GM12878 (cell line): ENCODE results near the gene ASH1L. TPM values are rescaled to one million over a fixed set of nuclear protein-coding genes. Genes with fewer than 3 reads are reported as not detected.
"Not testable (repeated sequence)": the region's sequence is repeated elsewhere in the genome, so short reads cannot be mapped to it uniquely, and the experiment has no call there.

ENCODE experiments used
- ATAC-seq: fragments of 200-7000 bp; cut with Tn5 transposase; 3 replicates; pipeline ENCODE4 v1.9.1; 2020; ENCODE audit warnings: mild to moderate bottlenecking, moderate library complexity
- BruUV-seq: library from RNA; stranded (reverse); fragments of 400-500 nt; replicated peaks from 2 replicates; lab custom pipeline; 2021; lab: Mats Ljungman, UMichigan
- CTCF ChIA-PET: fragments of 300-600 bp; sonication (Branson Sonifier 250); formaldehyde crosslinking; extraction: SDS; loops from one replicate; lab custom pipeline; 2021; ENCODE audit warnings: inconsistent platforms; lab: Yijun Ruan, JAX
- POLR2A ChIA-PET: fragments of 350-600 bp; formaldehyde crosslinking; extraction: SDS; loops from one replicate; lab custom pipeline; 2021; ENCODE audit warnings: inconsistent platforms; lab: Charles Lee
- RAD21 ChIA-PET: fragments of 300-600 bp; sonication (Branson Sonifier 250); formaldehyde crosslinking; loops from one replicate; lab custom pipeline; 2023; ENCODE audit warnings: antibody characterized with exemption; ENCODE audit not compliant: unreplicated experiment; lab: Charles Lee
- SMC1A ChIA-PET: fragments of 300-600 bp; sonication (Branson Sonifier 250); formaldehyde crosslinking; loops from one replicate; lab custom pipeline; 2023; ENCODE audit not compliant: unreplicated experiment, uncharacterized antibody; lab: Charles Lee
- DNase-seq: peaks from one replicate; pipeline ENCODE4 v3.0.0-alpha.2; 2011; ENCODE audit warnings: low read depth, low spot score
- FAIRE-seq: peaks from 3 replicates; lab custom pipeline; 2011; peaks lifted over from hg19 to GRCh38; lab: Jason Lieb, UNC
- H2AFZ ChIP-seq: 2 replicates; pipeline ENCODE4 v1.6.0; 2011; ENCODE audit warnings: low read depth, low read length, control low read depth; ENCODE audit not compliant: control insufficient read depth
- H3K27ac ChIP-seq: 2 replicates; pipeline ENCODE4 v1.5.1; 2011; ENCODE audit warnings: control low read depth; ENCODE audit not compliant: control insufficient read depth, insufficient read depth
- H3K27me3 ChIP-seq, 2 experiments: replicated peaks in 1 of 2; 2 replicates each; pipeline versions ENCODE4 v1.6.0 to v1.6.1; 2011; ENCODE audit warnings: low read length in 1 of 2; ENCODE audit not compliant: control insufficient read depth in 2 of 2, insufficient read depth in 2 of 2
- H3K36me3 ChIP-seq, 2 experiments: 2 replicates each; pipeline ENCODE4 v1.5.1; 2011; ENCODE audit warnings: low read length in 1 of 2; ENCODE audit not compliant: control insufficient read depth in 2 of 2, insufficient read depth in 2 of 2
- H3K4me1 ChIP-seq: 2 replicates; pipeline ENCODE4 v1.6.1; 2011; ENCODE audit warnings: mild to moderate bottlenecking, low read length, moderate library complexity, mixed read lengths; ENCODE audit not compliant: control insufficient read depth, insufficient read depth
- H3K4me2 ChIP-seq: 2 replicates; pipeline ENCODE4 v1.6.0; 2011; ENCODE audit warnings: control low read depth; ENCODE audit not compliant: control insufficient read depth, insufficient read depth
- H3K4me3 ChIP-seq: fragments of 200-600 bp; sonication (generic); 2 replicates; pipeline ENCODE4 v1.5.1; 2016
- H3K79me2 ChIP-seq: 2 replicates; pipeline ENCODE4 v1.6.0; 2011; ENCODE audit warnings: low read length; ENCODE audit not compliant: control insufficient read depth, insufficient read depth
- H3K9ac ChIP-seq: 2 replicates; pipeline ENCODE4 v1.8.0; 2011; ENCODE audit warnings: low read length, control low read depth, mixed read lengths; ENCODE audit not compliant: control insufficient read depth, insufficient read depth
- H3K9me3 ChIP-seq: replicated peaks from 3 replicates; pipeline ENCODE4 v1.5.1; 2011; ENCODE audit warnings: mild to moderate bottlenecking, low read length; ENCODE audit not compliant: control insufficient read depth, insufficient read depth
- H4K20me1 ChIP-seq: 2 replicates; pipeline ENCODE4 v1.6.0; 2011; ENCODE audit not compliant: control insufficient read depth, insufficient read depth
- CREB1 ChIP-seq: IDR thresholded peaks from 2 replicates; pipeline ENCODE4 v1.6.1; 2012; ENCODE audit warnings: low read depth, mild to moderate bottlenecking, inconsistent platforms
- DPF2 ChIP-seq: fragments of 450-650 bp; IDR thresholded peaks from 2 replicates; pipeline ENCODE4 v1.6.1; 2017; ENCODE audit warnings: mild to moderate bottlenecking
- JUNB ChIP-seq: IDR thresholded peaks from 2 replicates; pipeline ENCODE4 v1.6.1; 2016; ENCODE audit warnings: antibody characterized with exemption, mild to moderate bottlenecking
- NFXL1 ChIP-seq: fragments of 450-650 bp; IDR thresholded peaks from 2 replicates; pipeline ENCODE4 v1.6.1; 2017; ENCODE audit warnings: antibody characterized with exemption, mild to moderate bottlenecking, borderline replicate concordance
- NR2C2 ChIP-seq: IDR thresholded peaks from 2 replicates; pipeline ENCODE4 v1.6.1; 2011; ENCODE audit warnings: borderline replicate concordance, low read depth; ENCODE audit not compliant: control insufficient read depth, insufficient read length
- POLR2AphosphoS2 ChIP-seq: IDR thresholded peaks from 2 replicates; pipeline ENCODE4 v1.6.1; 2011; ENCODE audit warnings: low read depth, mild to moderate bottlenecking, low read length, improper control_type of control experiment, moderate library complexity
- TBL1XR1 ChIP-seq: IDR thresholded peaks from 2 replicates; pipeline ENCODE4 v1.6.1; 2012; ENCODE audit warnings: low read depth, low read length, improper control_type of control experiment
- ZBTB40 ChIP-seq: fragments of 450-650 bp; IDR thresholded peaks from 2 replicates; pipeline ENCODE4 v1.6.1; 2016; ENCODE audit warnings: mild to moderate bottlenecking, moderate library complexity, borderline replicate concordance
- ZNF274 ChIP-seq: IDR thresholded peaks from one replicate; pipeline ENCODE4 v1.8.0; 2011; ENCODE audit not compliant: insufficient read length, insufficient read depth
- ZNF687 ChIP-seq: fragments of 450-650 bp; IDR thresholded peaks from 2 replicates; pipeline ENCODE4 v1.6.1; 2017; ENCODE audit warnings: mild to moderate bottlenecking, moderate library complexity
- WGBS: methylation state at CpG from one replicate; pipeline ENCODE4 v1.1.6; 2016; ENCODE audit warnings: low lambda C conversion rate; ENCODE audit not compliant: insufficient replicate concordance, insufficient coverage; ENCODE audit errors: missing lambda C conversion rate; 5-methylcytosine and 5-hydroxymethylcytosine counted together
- in situ Hi-C: fragments of 300-500 bp; cut with MboI; formaldehyde crosslinking; loops from 9 replicates; pipeline ENCODE4 v1.14.3; 2018; ENCODE audit warnings: mixed read lengths
- intact Hi-C: fragments of 100-400 bp; cut with micrococcal nuclease; formaldehyde crosslinking; loops from one replicate; pipeline ENCODE4 v1.14.2; 2022; ENCODE audit not compliant: unreplicated experiment
- polyA plus RNA-seq, 11 experiments: library from polyadenylated mRNA; depleted of rRNA in 4 of 11; unstranded in 6 of 11; stranded (reverse) in 5 of 11; fragments of >200 nt; fragmentation: Nextera tagmentation in 4 of 11; fragmentation: Illumina TruSeq in 1 of 11; extraction: Ambion mirVana in 4 of 11; extraction: Trizol in 1 of 11; gene quantifications; 1 replicate in 1 of 11; 2 replicates in 10 of 11; pipeline versions ENCODE4 v1.2.1 to v1.2.3, GENCODE V29; 2011 to 2016; ENCODE audit warnings: inconsistent platforms in 2 of 11, missing spikeins in 2 of 11, low read depth in 1 of 11
- total RNA-seq, 4 experiments: library from RNA; depleted of rRNA in 3 of 4; stranded (reverse); fragments of >200 nt in 3 of 4; fragmentation: Illumina TruSeq in 1 of 4; extraction: Trizol in 1 of 4; gene quantifications; 2 replicates each; pipeline versions ENCODE4 v1.2.1 to v1.2.3, GENCODE V29; 2013 to 2021

ASH1L gene
- total and polyA plus RNA-seq, 10 of the 15 experiments (the other 5 are each of a cell fraction or from before 2014, with no cell fraction given): 1.7 to 23.9 (median 16.6) TPM

GRCh38 chr1:155486952-155487351 lies 75.7 kb downstream of the ASH1L start:
- H3K9ac ChIP-seq, FAIRE-seq, intact Hi-C loops, ATAC-seq, H3K4me2 ChIP-seq, H3K27ac ChIP-seq, BruUV-seq, in situ Hi-C loops, H3K27me3 ChIP-seq, H4K20me1 ChIP-seq, CTCF ChIA-PET, H3K36me3 ChIP-seq, DNase-seq, H3K9me3 ChIP-seq, H2AFZ ChIP-seq, H3K4me1 ChIP-seq, H3K4me3 ChIP-seq: not testable (repeated sequence)
- ChIA-PET SMC1A (interaction anchor here (1.0 to 1.3 kb wide), 2 partner anchors 9 to 74 kb away, joined by 3 read pairs; no protein-coding TSS in a partner anchor), RAD21 (interaction anchor here (1.0 kb wide), 1 partner anchor 17 kb away, joined by 3 read pairs; no protein-coding TSS in a partner anchor), POLR2A (interaction anchor here (0.5 to 0.6 kb wide), 2 partner anchors 42 to 62 kb away, joined by 3 to 4 read pairs; no protein-coding TSS in a partner anchor)
- 98% methylated on average over 6 of the region's 6 CpGs for WGBS
- peaks cover 26% of the 10 kb centered on the region for H3K79me2 ChIP-seq

GRCh38 chr1:155485945-155486344 lies 76.7 kb downstream of the ASH1L start:
- Histone ChIP-seq H3K27ac (no peak overlapping the region; the same call in 1 of the 2 replicates), H3K4me3 (no peak overlapping the region), H3K4me1 (no peaks in the 10 kb centered on the region), H3K79me2 (peaks cover 25% of the 10 kb centered on the region), H2AFZ (no peak overlapping the region), H3K27me3 (no peaks in the 10 kb centered on the region), H3K36me3 (peaks cover 0 to 2% of the 10 kb centered on the region in 2 experiments), H4K20me1 (no peaks in the 10 kb centered on the region), H3K9me3 (no peaks in the 10 kb centered on the region), H3K4me2 (no peak overlapping the region), H3K9ac (no peak overlapping the region)
- BruUV-seq: no TSS peak
- ChIA-PET POLR2A (no interaction called here), CTCF (no interaction called here), SMC1A (no interaction called here), RAD21 (no interaction called here)
- in situ Hi-C loops (no loop called here), intact Hi-C loops (no loop called here)
- DNase-seq: peak; percentile 25
- ATAC-seq: peak; percentile 77
- FAIRE-seq: peak; percentile 70
- TF ChIP-seq POLR2AphosphoS2 (no peak), NR2C2 (no peak), ZNF687 (no peak), NFXL1 (no peak), TBL1XR1 (no peak), DPF2 (0 out of 2 replicates have a peak, but pooled peaks have one; percentile 27), JUNB (no peak), CREB1 (no peak), ZNF274 (no peak), ZBTB40 (no peak)
